ENCODE data around the gene SMOC1. TPM values are rescaled to one million over a fixed set of nuclear protein-coding genes. Genes with fewer than 3 reads are reported as not detected.

Gene SMOC1
- total and polyA plus RNA-seq, 8 donors: 1.2 to 3.3 (median 2.1) TPM; not detected in 2

GRCh38 chr14:69987406-69988121, 108.3 kb downstream of the SMOC1 start:
- no peak overlapping the region for H3K27ac ChIP-seq
- H3K27me3 ChIP-seq: no peaks in the 10 kb centered on the region
- no peak overlapping the region for H3K4me3 ChIP-seq
- intact Hi-C loops (cut with DNase I; ENCODE audit: low total_unique reads): no loop called here
- DNase-seq: no peak
- peaks cover 7 to 14% (median 8%) of the 10 kb centered on the region in 4 donors for H3K4me1 ChIP-seq
- 79 to 87% (median 82%) methylated on average over 13 of the region's 13 CpGs for WGBS, 5 donors
- H3K9me3 ChIP-seq: no peaks in the 10 kb centered on the region
- H3K36me3 ChIP-seq: no peaks in the 10 kb centered on the region
- TF ChIP-seq EP300 (IDR thresholded peaks at IDR 0.05): no peak
- TF ChIP-seq POLR2A (IDR thresholded peaks at IDR 0.05): no peak
- TF ChIP-seq CTCF (IDR thresholded peaks at IDR 0.05): no peak
- TF ChIP-seq POLR2AphosphoS5 (IDR thresholded peaks at IDR 0.05): no peak

- no peak for DNase-seq
- H3K27ac ChIP-seq: no peak overlapping the region
- H3K27me3 ChIP-seq: no peaks in the 10 kb centered on the region
- no peak for TF ChIP-seq POLR2A (IDR thresholded peaks at IDR 0.05)
- TF ChIP-seq EP300 (IDR thresholded peaks at IDR 0.05): no peak
- no peaks in the 10 kb centered on the region for H3K36me3 ChIP-seq
- peaks cover 5 to 14% (median 8%) of the 10 kb centered on the region in 4 donors for H3K4me1 ChIP-seq
- intact Hi-C loops (cut with DNase I; ENCODE audit: low total_unique reads): no loop called here
- no peak overlapping the region for H3K4me3 ChIP-seq
- no peaks in the 10 kb centered on the region for H3K9me3 ChIP-seq
Measured at GRCh38 chr14:69988979-69989378, 109.8 kb downstream of the SMOC1 start.

GRCh38 chr14:69989622-69990021, 110.4 kb downstream of the SMOC1 start:
- intact Hi-C loops (cut with DNase I; ENCODE audit: low total_unique reads): no loop called here
- Histone ChIP-seq H3K36me3 (no peaks in the 10 kb centered on the region), H3K27me3 (no peaks in the 10 kb centered on the region), H3K4me3 (no peak overlapping the region), H3K4me1 (peaks cover 5 to 14% (median 8%) of the 10 kb centered on the region in 4 donors), H3K9me3 (no peaks in the 10 kb centered on the region), H3K27ac (no peak overlapping the region)
- 67 to 80% (median 68%) methylated on average over 3 of the region's 3 CpGs for WGBS, 5 donors
- no peak for TF ChIP-seq POLR2A (IDR thresholded peaks at IDR 0.05)
- TF ChIP-seq CTCF (IDR thresholded peaks at IDR 0.05): no peak
- no peak for TF ChIP-seq POLR2AphosphoS5 (IDR thresholded peaks at IDR 0.05)
- TF ChIP-seq EP300 (IDR thresholded peaks at IDR 0.05): no peak
- no peak for DNase-seq

GRCh38 chr14:69990323-69990722, 111.1 kb downstream of the SMOC1 start:
- H3K27me3 ChIP-seq: no peaks in the 10 kb centered on the region
- peaks cover 5 to 14% (median 8%) of the 10 kb centered on the region in 4 donors for H3K4me1 ChIP-seq
- no peak overlapping the region for H3K27ac ChIP-seq
- no peak for DNase-seq
- no peaks in the 10 kb centered on the region for H3K36me3 ChIP-seq
- H3K4me3 ChIP-seq: no peak overlapping the region
- intact Hi-C loops (cut with DNase I; ENCODE audit: low total_unique reads): no loop called here
- no peaks in the 10 kb centered on the region for H3K9me3 ChIP-seq
- TF ChIP-seq CTCF (IDR thresholded peaks at IDR 0.05) (no peak), POLR2AphosphoS5 (IDR thresholded peaks at IDR 0.05) (no peak)

- no peak overlapping the region for H3K4me3 ChIP-seq
- no peaks in the 10 kb centered on the region for H3K36me3 ChIP-seq
- intact Hi-C loops (cut with DNase I; ENCODE audit: low total_unique reads): no loop called here
- TF ChIP-seq CTCF (IDR thresholded peaks at IDR 0.05): no peak
- no peak for TF ChIP-seq POLR2AphosphoS5 (IDR thresholded peaks at IDR 0.05)
- no peak for TF ChIP-seq POLR2A (IDR thresholded peaks at IDR 0.05)
- H3K27ac ChIP-seq: peak overlapping the region in 3 of 5 donors; percentile 36 to 64 (median 41)
- H3K9me3 ChIP-seq: no peaks in the 10 kb centered on the region
- no peaks in the 10 kb centered on the region for H3K27me3 ChIP-seq
- DNase-seq: no peak
- H3K4me1 ChIP-seq: peaks cover 5 to 14% (median 8%) of the 10 kb centered on the region in 4 donors
Measured at GRCh38 chr14:69991422-69991821, 112.2 kb downstream of the SMOC1 start.

All from stomach (tissue), 9 donors.